HepG2 (cell line): ENCODE data around the gene SLFN12L. TPM values are rescaled to one million over a fixed set of nuclear protein-coding genes. Genes with fewer than 3 reads are reported as not detected.

ENCODE experiments used
- ATAC-seq: fragments of 200-7000 bp; cut with Tn5 transposase; 3 replicates; pipeline ENCODE4 v1.9.1; 2020; ENCODE audit warnings: mild to moderate bottlenecking, moderate library complexity
- BruUV-seq: library from RNA; stranded (reverse); fragments of 400-500 nt; replicated peaks from 2 replicates; lab custom pipeline; 2021; lab: Mats Ljungman, UMichigan
- CTCF ChIA-PET: fragments of 300-600 bp; formaldehyde crosslinking; extraction: SDS; loops from one replicate; lab custom pipeline; 2021; ENCODE audit warnings: low total read pairs, inconsistent platforms, low intra/inter-chr PET ratio; lab: Yijun Ruan, JAX
- POLR2A ChIA-PET: fragments of 350-600 bp; sonication (Branson Sonifier 250); formaldehyde crosslinking; loops from one replicate; lab custom pipeline; 2020; ENCODE audit warnings: antibody characterized with exemption, inconsistent platforms; lab: Yijun Ruan, JAX
- DNase-seq: peaks from one replicate; pipeline ENCODE4 v3.0.0-alpha.2; 2015; ENCODE audit warnings: low spot score
- FAIRE-seq: peaks from 3 replicates; lab custom pipeline; 2011; peaks lifted over from hg19 to GRCh38; lab: Jason Lieb, UNC
- H2AFZ ChIP-seq: one replicate; pipeline ENCODE4 v1.6.1; 2011; ENCODE audit warnings: low read length, inconsistent platforms
- H3K27ac ChIP-seq: fragments of 300-600 bp; 3 replicates; pipeline ENCODE4 v1.8.0; 2011; ENCODE audit warnings: mixed run types, mild to moderate bottlenecking, mixed read lengths, low read length, inconsistent platforms; ENCODE audit not compliant: insufficient read depth; ENCODE audit errors: extremely low read length
- H3K27me3 ChIP-seq, 2 experiments: fragments of 200-600 bp in 1 of 2; 2 replicates in 1 of 2; 3 replicates in 1 of 2; pipeline versions ENCODE4 v1.6.0 to v1.8.0; 2011; ENCODE audit warnings: low read length in 2 of 2, mild to moderate bottlenecking in 2 of 2, moderate library complexity in 2 of 2, inconsistent platforms in 1 of 2; ENCODE audit not compliant: insufficient read depth in 2 of 2, control insufficient read depth in 1 of 2
- H3K36me3 ChIP-seq, 2 experiments: fragments of 200-600 bp in 1 of 2; replicated peaks in 1 of 2; 2 replicates in 1 of 2; 3 replicates in 1 of 2; pipeline versions ENCODE4 v1.5.1 to v1.8.0; 2011; ENCODE audit warnings: low read length in 2 of 2, inconsistent platforms in 1 of 2; ENCODE audit not compliant: insufficient read depth in 2 of 2, control insufficient read depth in 1 of 2
- H3K4me1 ChIP-seq: 2 replicates; pipeline ENCODE4 v1.5.1; 2012; ENCODE audit warnings: low read length, inconsistent platforms; ENCODE audit not compliant: insufficient read depth
- H3K4me2 ChIP-seq: 2 replicates; pipeline ENCODE4 v1.6.0; 2011; ENCODE audit warnings: low read depth, low read length, inconsistent platforms
- H3K4me3 ChIP-seq, 3 experiments: fragments of 200-600 bp in 1 of 3; sonication (generic), shearing (Covaris generic) in 1 of 3; replicated peaks in 1 of 3; 2 replicates each; pipeline ENCODE4 v1.5.1; 2011 to 2016; ENCODE audit warnings: low read length in 3 of 3, inconsistent platforms in 2 of 3, low read depth in 2 of 3, mild to moderate bottlenecking in 2 of 3, control low read depth in 1 of 3, mixed read lengths in 1 of 3; ENCODE audit not compliant: insufficient read depth in 1 of 3
- H3K79me2 ChIP-seq: one replicate; pipeline ENCODE4 v1.6.1; 2011; ENCODE audit warnings: low read length, inconsistent platforms; ENCODE audit not compliant: insufficient read depth
- H3K9ac ChIP-seq: 2 replicates; pipeline ENCODE4 v1.6.0; 2011; ENCODE audit warnings: mild to moderate bottlenecking, low read depth, low read length, inconsistent platforms; ENCODE audit not compliant: insufficient read depth
- H3K9me3 ChIP-seq: 2 replicates; pipeline ENCODE4 v1.5.1; 2012; ENCODE audit warnings: mild to moderate bottlenecking, low read length
- H4K20me1 ChIP-seq: 2 replicates; pipeline ENCODE4 v1.6.0; 2011; ENCODE audit warnings: inconsistent platforms, mild to moderate bottlenecking, low read length, moderate library complexity; ENCODE audit not compliant: insufficient read depth
- KAT7 ChIP-seq: IDR thresholded peaks from 2 replicates; pipeline ENCODE4 v1.6.1; 2018; ENCODE audit warnings: borderline replicate concordance, missing compliant biosample characterization
- MED1 ChIP-seq: sonication (generic); formaldehyde crosslinking; IDR thresholded peaks from 2 replicates; pipeline ENCODE4 v1.4.0; 2020; ENCODE audit warnings: missing genetic modification reagents
- PHF5A ChIP-seq: IDR thresholded peaks from one replicate; pipeline ENCODE4 v1.6.1; 2018; ENCODE audit warnings: low read depth, missing genetic modification reagents; ENCODE audit not compliant: unreplicated experiment
- POGZ ChIP-seq: sonication (generic); formaldehyde crosslinking; IDR thresholded peaks from 2 replicates; pipeline ENCODE4 v1.4.0; 2020; ENCODE audit warnings: mild to moderate bottlenecking, missing genetic modification reagents
- POLR2AphosphoS2 ChIP-seq: IDR thresholded peaks from 2 replicates; pipeline ENCODE4 v1.6.1; 2011; ENCODE audit warnings: low read depth, low read length, improper control_type of control experiment
- SIX1 ChIP-seq: sonication (generic); formaldehyde crosslinking; IDR thresholded peaks from 2 replicates; pipeline ENCODE4 v1.4.0; 2020; ENCODE audit warnings: missing genetic modification reagents, borderline replicate concordance
- SMAD1 ChIP-seq: sonication (generic); formaldehyde crosslinking; IDR thresholded peaks from 2 replicates; pipeline ENCODE4 v1.4.0; 2020; ENCODE audit warnings: missing genetic modification reagents, low read depth, mild to moderate bottlenecking, borderline replicate concordance
- ZFP90 ChIP-seq: sonication (generic); formaldehyde crosslinking; IDR thresholded peaks from 2 replicates; pipeline ENCODE4 v1.8.0; 2022; ENCODE audit warnings: missing genetic modification reagents, mild to moderate bottlenecking, inconsistent platforms, borderline replicate concordance
- ZNF24 ChIP-seq: fragments of 450-650 bp; IDR thresholded peaks from 2 replicates; pipeline ENCODE4 v1.6.1; 2017; ENCODE audit warnings: antibody characterized with exemption, mild to moderate bottlenecking
- ZNF501 ChIP-seq: sonication (generic); formaldehyde crosslinking; IDR thresholded peaks from 2 replicates; pipeline ENCODE4 v1.5.1; 2020; ENCODE audit warnings: mild to moderate bottlenecking, moderate library complexity, missing genetic modification reagents
- ZNF609 ChIP-seq: sonication (generic); formaldehyde crosslinking; IDR thresholded peaks from 2 replicates; pipeline ENCODE4 v1.4.0; 2020; ENCODE audit warnings: mild to moderate bottlenecking, missing genetic modification reagents, borderline replicate concordance
- ZNF672 ChIP-seq: sonication (generic); formaldehyde crosslinking; IDR thresholded peaks from 2 replicates; pipeline ENCODE4 v1.8.1; 2022; ENCODE audit warnings: missing genetic modification reagents
- ZSCAN21 ChIP-seq: sonication (generic); formaldehyde crosslinking; IDR thresholded peaks from 2 replicates; pipeline ENCODE4 v1.8.0; 2022; ENCODE audit warnings: mild to moderate bottlenecking, missing genetic modification reagents, moderate library complexity, borderline replicate concordance
- WGBS: methylation state at CpG from one replicate; pipeline ENCODE4 v1.1.6; 2017; ENCODE audit warnings: low lambda C conversion rate; 5-methylcytosine and 5-hydroxymethylcytosine counted together
- in situ Hi-C: cut with HindIII; loops from 2 replicates; pipeline ENCODE4 v1.10.0; 2017; ENCODE audit warnings: low pct_unique_long_range_greater_than_20kb; ENCODE audit not compliant: extremely low pct_ligation_motif_present
- intact Hi-C: fragments of 100-400 bp; cut with micrococcal nuclease; formaldehyde crosslinking; loops from one replicate; pipeline ENCODE4 v1.10.0; 2022; ENCODE audit not compliant: unreplicated experiment
- polyA plus RNA-seq, 8 experiments: library from polyadenylated mRNA; depleted of rRNA in 3 of 8; stranded (reverse) in 7 of 8; unstranded in 1 of 8; fragments of >200 nt; fragmentation: Illumina TruSeq in 4 of 8; extraction: Trizol in 4 of 8; gene quantifications; 2 replicates each; pipeline versions ENCODE4 v1.2.1 to v1.2.3, GENCODE V29; 2011 to 2016; ENCODE audit warnings: low read depth in 4 of 8, missing spikeins in 1 of 8, mixed read lengths in 1 of 8; ENCODE audit not compliant: insufficient read depth in 1 of 8
- total RNA-seq, 5 experiments: library from RNA; depleted of rRNA; stranded (reverse); fragments of >200 nt; fragmentation: Illumina TruSeq; extraction: Trizol; gene quantifications; 2 replicates each; pipeline ENCODE4 v1.2.3, GENCODE V29; 2016; ENCODE audit warnings: low read depth in 1 of 5

Gene SLFN12L
- total and polyA plus RNA-seq, 2 of the 13 experiments (the other 11 are each of a cell fraction or from before 2014, with no cell fraction given): not detected

DNA sequence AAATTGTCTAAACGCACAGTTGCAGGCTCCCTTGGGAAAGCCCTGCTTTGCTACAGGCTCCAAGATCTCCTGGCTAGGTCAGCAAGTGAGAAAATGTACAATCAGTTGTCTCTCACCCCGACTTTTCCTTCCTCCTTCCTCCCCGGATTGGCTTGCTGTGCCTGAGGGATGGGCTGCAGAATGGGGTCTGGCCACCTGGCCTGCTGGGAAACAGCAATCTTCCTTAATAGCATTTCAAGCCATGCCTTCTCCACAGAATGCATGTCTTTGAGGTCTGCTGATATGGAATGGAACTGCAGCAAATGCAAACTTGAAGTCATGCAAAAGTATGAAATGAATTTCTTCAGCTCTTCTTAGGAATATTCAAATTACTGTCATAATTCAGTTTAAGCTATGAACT, 46.1 kb downstream of the SLFN12L start:
- CTCF ChIA-PET: no interaction called here

More for the DNA sequence above, 46.1 kb downstream of the SLFN12L start:
- no peaks in the 10 kb centered on the region for H3K79me2 ChIP-seq
- FAIRE-seq (no peak), DNase-seq (no peak), ATAC-seq (no peak)
- no peak overlapping the region for H2AFZ ChIP-seq
- 0% methylated on average over 3 of the region's 3 CpGs for WGBS
- H3K27me3 ChIP-seq: peaks cover 2 to 59% of the 10 kb centered on the region in 2 experiments; a peak in 3 of 5 replicates
- H3K4me2 ChIP-seq: no peak overlapping the region
- H3K4me1 ChIP-seq: no peaks in the 10 kb centered on the region
- in situ Hi-C loops: no loop called here
- no peak overlapping the region for H3K27ac ChIP-seq
- BruUV-seq: no TSS peak
- H3K4me3 ChIP-seq: no peak overlapping the region
- H3K36me3 ChIP-seq: no peaks in the 10 kb centered on the region
- no peaks in the 10 kb centered on the region for H4K20me1 ChIP-seq
- H3K9ac ChIP-seq: no peak overlapping the region
- POLR2A ChIA-PET: no interaction called here
- H3K9me3 ChIP-seq: no peaks in the 10 kb centered on the region
- TF ChIP-seq MED1 (CRISPR knock-in tag): no peak
- TF ChIP-seq ZNF24: no peak
- TF ChIP-seq POGZ (CRISPR knock-in tag): no peak
- TF ChIP-seq SIX1 (CRISPR knock-in tag): no peak
- no peak for TF ChIP-seq ZNF501 (CRISPR knock-in tag)
- no peak for TF ChIP-seq ZSCAN21 (CRISPR knock-in tag)
- TF ChIP-seq PHF5A (CRISPR knock-in tag): no peak
- no peak for TF ChIP-seq ZNF609 (CRISPR knock-in tag)
- no peak for TF ChIP-seq ZFP90
- no peak for TF ChIP-seq ZNF672 (CRISPR knock-in tag)
- TF ChIP-seq SMAD1: no peak
- no peak for TF ChIP-seq POLR2AphosphoS2
- TF ChIP-seq KAT7 (CRISPR knock-in tag): no peak
- TF ChIP-seq, all 625 proteins: peak for 0
- intact Hi-C loops: no loop called here
